ENCODE data around the gene MPZL1.

The MPZL1 gene

GRCh38 chr1:167687919-167688519, 33.8 kb upstream of the MPZL1 start:
- Histone ChIP-seq H3K4me3 (replicated peaks; ENCODE audit: insufficient read depth, low read length) (no peak overlapping the region), H3K27ac (replicated peaks) (no peak overlapping the region), H3K27me3 (ENCODE audit: insufficient read depth, poor library complexity, severe bottlenecking) (no peaks in the 10 kb centered on the region)
- TF ChIP-seq GABPA (IDR thresholded peaks at IDR 0.05; ENCODE audit: low read depth), result no peak
- TF ChIP-seq CTCF (IDR thresholded peaks at IDR 0.05; ENCODE audit: insufficient read depth, low read length), result peak; percentile 97
- peak in 1 of 2 experiments; percentile 79 for DNase-seq (ENCODE audit: low read depth in 1 of 2, low spot score in 1 of 2)

DNA sequence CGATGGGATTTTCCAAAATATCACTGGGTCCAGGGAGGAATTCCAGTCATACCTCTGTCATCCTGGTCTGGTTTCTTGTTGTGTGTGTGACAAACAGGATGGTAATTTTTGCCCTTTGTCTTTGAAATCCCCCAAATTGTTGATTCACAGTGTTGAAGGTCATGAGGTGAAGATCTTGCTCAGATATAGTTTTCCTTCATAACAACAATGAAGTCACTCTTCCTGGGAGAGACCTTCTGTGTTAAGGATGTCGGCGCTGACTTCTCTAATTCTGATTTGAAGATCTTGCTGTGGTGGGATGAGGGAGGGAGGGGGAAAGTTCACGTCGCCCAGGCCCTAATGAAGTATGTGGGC, 32.2 kb upstream of the MPZL1 start:
- Histone ChIP-seq H3K27me3 (ENCODE audit: insufficient read depth, poor library complexity, severe bottlenecking) (no peaks in the 10 kb centered on the region), H3K4me3 (replicated peaks; ENCODE audit: insufficient read depth, low read length) (no peak overlapping the region), H3K27ac (replicated peaks) (no peak overlapping the region)
- no peak for DNase-seq (ENCODE audit: low read depth in 1 of 2, low spot score in 1 of 2)
- TF ChIP-seq REST (IDR thresholded peaks at IDR 0.05; ENCODE audit: insufficient replicate concordance, low read depth), result no peak
- no peak for TF ChIP-seq SPI1 (IDR thresholded peaks at IDR 0.05; ENCODE audit: borderline replicate concordance, low read depth)
- no peak for TF ChIP-seq GABPA (IDR thresholded peaks at IDR 0.05; ENCODE audit: low read depth)
- TF ChIP-seq CTCF (IDR thresholded peaks at IDR 0.05; ENCODE audit: insufficient read depth, low read length), result no peak
- no peak for TF ChIP-seq POLR2AphosphoS5 (IDR thresholded peaks at IDR 0.05; ENCODE audit: low read depth)

- DNase-seq (ENCODE audit: low read depth in 1 of 2, low spot score in 1 of 2), result no peak
- H3K27me3 ChIP-seq (ENCODE audit: insufficient read depth, poor library complexity, severe bottlenecking), result no peaks in the 10 kb centered on the region
- H3K27ac ChIP-seq (replicated peaks), result no peak overlapping the region
- H3K4me3 ChIP-seq (replicated peaks; ENCODE audit: insufficient read depth, low read length), result no peak overlapping the region
- TF ChIP-seq REST (IDR thresholded peaks at IDR 0.05; ENCODE audit: insufficient replicate concordance, low read depth) (no peak), POLR2AphosphoS5 (IDR thresholded peaks at IDR 0.05; ENCODE audit: low read depth) (no peak), CTCF (IDR thresholded peaks at IDR 0.05; ENCODE audit: insufficient read depth, low read length) (no peak), GABPA (IDR thresholded peaks at IDR 0.05; ENCODE audit: low read depth) (no peak), SPI1 (IDR thresholded peaks at IDR 0.05; ENCODE audit: borderline replicate concordance, low read depth) (no peak)
Measured at GRCh38 chr1:167690053-167690452, 31.7 kb upstream of the MPZL1 start.

GRCh38 chr1:167693425-167694045, 28.2 kb upstream of the MPZL1 start:
- Histone ChIP-seq H3K27me3 (ENCODE audit: insufficient read depth, poor library complexity, severe bottlenecking) (no peaks in the 10 kb centered on the region), H3K4me3 (replicated peaks; ENCODE audit: insufficient read depth, low read length) (no peak overlapping the region), H3K27ac (replicated peaks) (no peak overlapping the region)
- TF ChIP-seq POLR2AphosphoS5 (IDR thresholded peaks at IDR 0.05; ENCODE audit: low read depth), result no peak
- TF ChIP-seq GABPA (IDR thresholded peaks at IDR 0.05; ENCODE audit: low read depth), result no peak
- no peak for TF ChIP-seq REST (IDR thresholded peaks at IDR 0.05; ENCODE audit: insufficient replicate concordance, low read depth)
- no peak for TF ChIP-seq SPI1 (IDR thresholded peaks at IDR 0.05; ENCODE audit: borderline replicate concordance, low read depth)
- TF ChIP-seq CTCF (IDR thresholded peaks at IDR 0.05; ENCODE audit: insufficient read depth, low read length), result no peak
- no peak for DNase-seq (ENCODE audit: low read depth in 1 of 2, low spot score in 1 of 2)

Data from HL-60 (cell line).